Liver (tissue), 9 donors: Measurements from ENCODE around the gene ADAMTS14. TPM values are rescaled to one million over a fixed set of nuclear protein-coding genes. Genes with fewer than 3 reads are reported as not detected.

ENCODE experiments used
- DNase-seq: peaks from one replicate; pipeline ENCODE4 v3.0.0-alpha.2; 2017; ENCODE audit warnings: low spot score
- H3K27ac ChIP-seq, 2 donors: one replicate each; pipeline ENCODE4 v1.7.0; 2013; ENCODE audit warnings: inconsistent platforms in 2 of 2, low read length in 2 of 2, control low read depth in 1 of 2, low read depth in 1 of 2, mild to moderate bottlenecking in 1 of 2
- H3K27me3 ChIP-seq, 4 donors: one replicate each; pipeline versions ENCODE4 v1.6.1 to v1.7.0; 2013; ENCODE audit warnings: low read length in 3 of 4, inconsistent platforms in 1 of 4, mild to moderate bottlenecking in 1 of 4, moderate library complexity in 1 of 4; ENCODE audit not compliant: control insufficient read depth in 4 of 4, insufficient read depth in 4 of 4
- H3K36me3 ChIP-seq, 4 donors: one replicate each; pipeline versions ENCODE4 v1.6.1 to v1.7.0; 2013; ENCODE audit warnings: low read length in 3 of 4, mild to moderate bottlenecking in 3 of 4, low read depth in 1 of 4, moderate library complexity in 1 of 4; ENCODE audit not compliant: control insufficient read depth in 4 of 4, insufficient read depth in 3 of 4
- H3K4me1 ChIP-seq, 4 donors: one replicate each; pipeline versions ENCODE4 v1.6.1 to v1.7.0; 2013; ENCODE audit warnings: low read length in 3 of 4, mild to moderate bottlenecking in 3 of 4, moderate library complexity in 1 of 4; ENCODE audit not compliant: control insufficient read depth in 4 of 4, insufficient read depth in 4 of 4
- H3K4me3 ChIP-seq, 3 donors: one replicate each; pipeline versions ENCODE4 v1.6.1 to v1.7.0; 2013; ENCODE audit warnings: low read length in 3 of 3, control low read depth in 1 of 3, low read depth in 1 of 3, mild to moderate bottlenecking in 1 of 3
- H3K9ac ChIP-seq, 2 donors: one replicate each; pipeline ENCODE4 v1.7.0; 2013; ENCODE audit warnings: low read length in 2 of 2, mild to moderate bottlenecking in 2 of 2, moderate library complexity in 2 of 2, control low read depth in 1 of 2, low read depth in 1 of 2
- H3K9me3 ChIP-seq, 4 donors: one replicate each; pipeline versions ENCODE4 v1.6.1 to v1.7.0; 2013; ENCODE audit warnings: low read length in 3 of 4; ENCODE audit not compliant: control insufficient read depth in 4 of 4
- ATF3 ChIP-seq: IDR thresholded peaks from 2 replicates; pipeline ENCODE4 v1.6.1; 2016; ENCODE audit warnings: antibody characterized with exemption
- CTCF ChIP-seq: fragments of 150-350 bp; IDR thresholded peaks from 2 replicates; pipeline ENCODE4 v1.5.1; 2017; ENCODE audit warnings: improper control_type of control experiment, low read depth, low read length; ENCODE audit not compliant: missing input control
- EGR1 ChIP-seq, 2 donors: IDR thresholded peaks; 2 replicates each; pipeline ENCODE4 v1.6.1; 2016 to 2018; ENCODE audit warnings: antibody characterized with exemption in 2 of 2, low read depth in 2 of 2
- FOXA1 ChIP-seq: IDR thresholded peaks from 2 replicates; pipeline ENCODE4 v1.6.1; 2016; ENCODE audit warnings: antibody characterized with exemption
- FOXA2 ChIP-seq: IDR thresholded peaks from 2 replicates; pipeline ENCODE4 v1.6.1; 2016; ENCODE audit warnings: antibody characterized with exemption
- GABPA ChIP-seq, 2 donors: IDR thresholded peaks in 1 of 2; conservative IDR thresholded peaks in 1 of 2; 2 replicates each; pipeline ENCODE4 v1.6.1; 2016; ENCODE audit warnings: antibody characterized with exemption in 2 of 2, mild to moderate bottlenecking in 1 of 2, moderate library complexity in 1 of 2
- HNF4A ChIP-seq, 2 donors: conservative IDR thresholded peaks; 2 replicates each; pipeline ENCODE4 v1.6.1; 2016; ENCODE audit warnings: antibody characterized with exemption in 2 of 2, mild to moderate bottlenecking in 2 of 2
- HNF4G ChIP-seq: IDR thresholded peaks from 2 replicates; pipeline ENCODE4 v1.6.1; 2016; ENCODE audit warnings: antibody characterized with exemption
- JUND ChIP-seq, 2 donors: IDR thresholded peaks; 2 replicates each; pipeline ENCODE4 v1.6.1; 2016; ENCODE audit warnings: antibody characterized with exemption in 2 of 2
- MAX ChIP-seq: IDR thresholded peaks from 2 replicates; pipeline ENCODE4 v1.6.1; 2016; ENCODE audit warnings: antibody characterized with exemption
- NR2F2 ChIP-seq: IDR thresholded peaks from 2 replicates; pipeline ENCODE4 v1.6.1; 2016; ENCODE audit warnings: antibody characterized with exemption
- RAD21 ChIP-seq, 2 donors: IDR thresholded peaks; 2 replicates each; pipeline ENCODE4 v1.6.1; 2016; ENCODE audit warnings: antibody characterized with exemption in 2 of 2, mild to moderate bottlenecking in 2 of 2
- REST ChIP-seq: IDR thresholded peaks from 2 replicates; pipeline ENCODE4 v1.6.1; 2016; ENCODE audit warnings: antibody characterized with exemption, mild to moderate bottlenecking
- RXRA ChIP-seq, 2 donors: IDR thresholded peaks; 2 replicates each; pipeline ENCODE4 v1.6.1; 2017 to 2018; ENCODE audit warnings: antibody characterized with exemption in 2 of 2, mild to moderate bottlenecking in 1 of 2
- SP1 ChIP-seq: IDR thresholded peaks from 2 replicates; pipeline ENCODE4 v1.6.1; 2018; ENCODE audit warnings: antibody characterized with exemption, mild to moderate bottlenecking
- TAF1 ChIP-seq: conservative IDR thresholded peaks from 2 replicates; pipeline ENCODE4 v1.6.1; 2016; ENCODE audit warnings: antibody characterized with exemption, mild to moderate bottlenecking
- YY1 ChIP-seq: IDR thresholded peaks from 2 replicates; pipeline ENCODE4 v1.6.1; 2016; ENCODE audit warnings: antibody characterized with exemption, mild to moderate bottlenecking
- ZBTB33 ChIP-seq: IDR thresholded peaks from 2 replicates; pipeline ENCODE4 v1.6.1; 2016; ENCODE audit warnings: antibody characterized with exemption
- WGBS: extraction: QIAGEN DNeasy Blood & Tissue Kit; methylation state at CpG from one replicate; pipeline ENCODE4 v1.1.7; 2013; 5-methylcytosine and 5-hydroxymethylcytosine counted together
- polyA plus RNA-seq, 2 donors: library from polyadenylated mRNA; stranded (reverse) in 1 of 2; unstranded in 1 of 2; fragments of 200-250 nt in 1 of 2; fragments of >200 nt in 1 of 2; fragmentation: Nextera tagmentation in 1 of 2; extraction: Ambion mirVana in 1 of 2; gene quantifications; one replicate each; pipeline versions ENCODE4 v1.2.1 to v1.2.3, GENCODE V29; 2013 to 2015
- total RNA-seq, 2 donors: library from RNA; depleted of rRNA; stranded (reverse); fragments of >200 nt; gene quantifications; one replicate each; pipeline ENCODE4 v1.2.3, GENCODE V29; 2014
- donor health status: healthy.
- donor health status: healthy.
- donor health status: healthy.
- donor health status: healthy.
- donor health status: healthy.

Gene ADAMTS14
- total and polyA plus RNA-seq, 4 donors: 0.09 to 0.33 (median 0.13) TPM

GRCh38 chr10:70678250-70678635 is 5.9 kb downstream of the ADAMTS14 start (continued):
- TF ChIP-seq CTCF (no peak), FOXA1 (no peak), HNF4G (no peak)

- H3K9me3 ChIP-seq: no peaks in the 10 kb centered on the region
- no peak for DNase-seq
- H3K36me3 ChIP-seq: no peaks in the 10 kb centered on the region
- peaks cover 0 to 1% (median 0%) of the 10 kb centered on the region in 4 donors for H3K27me3 ChIP-seq
- H3K9ac ChIP-seq: no peak overlapping the region
- no peak overlapping the region for H3K27ac ChIP-seq
- 93% methylated on average over 3 of the region's 3 CpGs for WGBS
- H3K4me3 ChIP-seq: no peak overlapping the region
- no peak for TF ChIP-seq RAD21 (IDR thresholded peaks at IDR 0.05)
- no peak for TF ChIP-seq SP1
- TF ChIP-seq YY1: no peak
- no peak for TF ChIP-seq REST
- TF ChIP-seq FOXA2: no peak
- no peak for TF ChIP-seq JUND (IDR thresholded peaks at IDR 0.05)
- TF ChIP-seq RXRA (IDR thresholded peaks at IDR 0.05): no peak
- no peak for TF ChIP-seq FOXA1
- no peak for TF ChIP-seq NR2F2
- no peak for TF ChIP-seq EGR1 (IDR thresholded peaks at IDR 0.05; ENCODE audit: low read depth in 2 of 2)
- TF ChIP-seq GABPA (IDR thresholded peaks at IDR 0.05 in 1 of 2, conservative IDR thresholded peaks at IDR 0.05 in 1 of 2): no peak
- TF ChIP-seq HNF4G: no peak
- no peak for TF ChIP-seq TAF1
- no peak for TF ChIP-seq MAX
- no peak for TF ChIP-seq ATF3
- TF ChIP-seq ZBTB33: no peak
- TF ChIP-seq CTCF: no peak
- no peak for TF ChIP-seq HNF4A (conservative IDR thresholded peaks at IDR 0.05)
- H3K4me1 ChIP-seq: peaks cover 0 to 3% (median 0%) of the 10 kb centered on the region in 4 donors
Measured at GRCh38 chr10:70678757-70679489, 6.6 kb downstream of the ADAMTS14 start.
